IMR-90 (cell line): ENCODE data around the gene USH1G. TPM values are rescaled to one million over a fixed set of nuclear protein-coding genes. Genes with fewer than 3 reads are reported as not detected.

ENCODE experiments used
- ATAC-seq: fragments of 200-7000 bp; cut with Tn5 transposase; 2 replicates; pipeline ENCODE4 v1.9.1; 2020; ENCODE audit warnings: low read depth, mild to moderate bottlenecking, moderate library complexity
- BruUV-seq: library from RNA; stranded (reverse); fragments of 400-500 nt; replicated peaks from 2 replicates; lab custom pipeline; 2021; lab: Mats Ljungman, UMichigan
- CTCF ChIA-PET: fragments of 300-600 bp; formaldehyde crosslinking; extraction: SDS; loops from one replicate; lab custom pipeline; 2021; ENCODE audit warnings: antibody characterized with exemption; lab: Yijun Ruan, JAX
- POLR2A ChIA-PET: fragments of 300-600 bp; sonication (Branson Sonifier 250); formaldehyde crosslinking; loops from one replicate; lab custom pipeline; 2022; ENCODE audit warnings: antibody characterized with exemption; ENCODE audit not compliant: unreplicated experiment; lab: Charles Lee
- DNase-seq: peaks from one replicate; pipeline ENCODE4 v3.0.0; 2013
- H2AFZ ChIP-seq: replicated peaks from 2 replicates; pipeline ENCODE3; 2013; ENCODE audit warnings: low read length, mild to moderate bottlenecking; ENCODE audit not compliant: poor library complexity
- H2AK5ac ChIP-seq: 2 replicates; pipeline ENCODE4 v1.6.1; 2013; ENCODE audit warnings: low read depth, low read length, inconsistent platforms
- H2AK9ac ChIP-seq: replicated peaks from 2 replicates; pipeline ENCODE3; 2013; ENCODE audit warnings: mild to moderate bottlenecking, low read depth, low read length, moderate library complexity; ENCODE audit not compliant: poor library complexity
- H2BK120ac ChIP-seq: 2 replicates; pipeline ENCODE4 v1.6.1; 2013; ENCODE audit warnings: low read depth, low read length, inconsistent platforms
- H2BK15ac ChIP-seq: 3 replicates; pipeline ENCODE4 v1.6.1; 2013; ENCODE audit warnings: low read depth, low read length, inconsistent platforms
- H2BK20ac ChIP-seq: 2 replicates; pipeline ENCODE4 v1.6.1; 2013; ENCODE audit warnings: low read depth, mild to moderate bottlenecking, inconsistent platforms, low read length, moderate library complexity
- H2BK5ac ChIP-seq: 2 replicates; pipeline ENCODE4 v1.6.1; 2013; ENCODE audit warnings: mild to moderate bottlenecking, low read depth, low read length, inconsistent platforms; ENCODE audit not compliant: poor library complexity, severe bottlenecking
- H3K14ac ChIP-seq: replicated peaks from 2 replicates; pipeline ENCODE4 v1.6.1; 2013; ENCODE audit warnings: low read depth, low read length, inconsistent platforms
- H3K18ac ChIP-seq: 2 replicates; pipeline ENCODE4 v1.6.1; 2013; ENCODE audit warnings: low read depth, low read length, control low read depth
- H3K23ac ChIP-seq: 2 replicates; pipeline ENCODE4 v1.6.1; 2013; ENCODE audit warnings: low read depth, low read length, inconsistent platforms
- H3K27ac ChIP-seq: 2 replicates; pipeline ENCODE4 v1.5.1; 2013; ENCODE audit warnings: mild to moderate bottlenecking, control low read depth, low read length; ENCODE audit not compliant: insufficient read depth
- H3K27me3 ChIP-seq: 2 replicates; pipeline ENCODE4 v1.6.1; 2013; ENCODE audit warnings: low read length; ENCODE audit not compliant: control insufficient read depth, insufficient read depth
- H3K36me3 ChIP-seq: 2 replicates; pipeline ENCODE4 v1.6.1; 2013; ENCODE audit warnings: low read length, mixed read lengths; ENCODE audit not compliant: control insufficient read depth, insufficient read depth
- H3K4ac ChIP-seq: 2 replicates; pipeline ENCODE4 v1.6.1; 2013; ENCODE audit warnings: low read depth, low read length, inconsistent platforms
- H3K4me1 ChIP-seq: 2 replicates; pipeline ENCODE4 v1.6.1; 2013; ENCODE audit warnings: low read length, mixed read lengths; ENCODE audit not compliant: control insufficient read depth, insufficient read depth
- H3K4me2 ChIP-seq: 2 replicates; pipeline ENCODE4 v1.6.1; 2013; ENCODE audit warnings: low read depth, mild to moderate bottlenecking, control low read depth, low read length, moderate library complexity
- H3K4me3 ChIP-seq: 2 replicates; pipeline ENCODE4 v1.5.1; 2013; ENCODE audit warnings: low read depth, mild to moderate bottlenecking, control low read depth, low read length, moderate library complexity; ENCODE audit not compliant: insufficient read depth
- H3K56ac ChIP-seq: 2 replicates; pipeline ENCODE4 v1.6.1; 2013; ENCODE audit warnings: low read length, inconsistent platforms; ENCODE audit not compliant: insufficient read depth; ENCODE audit errors: extremely low read depth
- H3K79me1 ChIP-seq, 2 experiments: 2 replicates each; pipeline ENCODE4 v1.6.1; 2013; ENCODE audit warnings: low read length in 2 of 2, inconsistent platforms in 1 of 2, low read depth in 1 of 2
- H3K9ac ChIP-seq: 2 replicates; pipeline ENCODE4 v1.6.1; 2013; ENCODE audit warnings: low read depth, low read length, control low read depth
- H3K9me1 ChIP-seq: 2 replicates; pipeline ENCODE4 v1.6.1; 2013; ENCODE audit warnings: low read length, inconsistent platforms; ENCODE audit not compliant: insufficient read depth
- H3K9me3 ChIP-seq: 2 replicates; pipeline ENCODE4 v1.6.1; 2013; ENCODE audit warnings: low read length; ENCODE audit not compliant: control insufficient read depth, insufficient read depth
- H4K20me1 ChIP-seq: 2 replicates; pipeline ENCODE4 v1.6.1; 2013; ENCODE audit warnings: low read length, inconsistent platforms; ENCODE audit not compliant: insufficient read depth
- H4K5ac ChIP-seq: 2 replicates; pipeline ENCODE4 v1.6.1; 2013; ENCODE audit warnings: mild to moderate bottlenecking, low read depth, low read length, control low read depth
- H4K8ac ChIP-seq, 2 experiments: 2 replicates each; pipeline ENCODE4 v1.6.1; 2013; ENCODE audit warnings: low read depth in 2 of 2, low read length in 2 of 2, control low read depth in 1 of 2, inconsistent platforms in 1 of 2
- H4K91ac ChIP-seq: 2 replicates; pipeline ENCODE4 v1.6.1; 2013; ENCODE audit warnings: low read depth, low read length, inconsistent platforms; ENCODE audit not compliant: insufficient read depth
- BHLHE40 ChIP-seq: fragments of 150-350 bp; IDR thresholded peaks from 2 replicates; pipeline ENCODE4 v1.6.1; 2016; ENCODE audit warnings: mild to moderate bottlenecking, low read depth, low read length
- CEBPB ChIP-seq: IDR thresholded peaks from 2 replicates; pipeline ENCODE4 v1.6.1; 2012; ENCODE audit warnings: low read depth, low read length, improper control_type of control experiment
- ELK1 ChIP-seq: fragments of 150-350 bp; IDR thresholded peaks from 2 replicates; pipeline ENCODE4 v1.6.1; 2016; ENCODE audit warnings: low read depth, mild to moderate bottlenecking, low read length, moderate library complexity, borderline replicate concordance
- FOS ChIP-seq: fragments of 150-350 bp; IDR thresholded peaks from 2 replicates; pipeline ENCODE4 v1.6.1; 2016; ENCODE audit warnings: low read depth, low read length
- MAFK ChIP-seq: IDR thresholded peaks from 2 replicates; pipeline ENCODE4 v1.6.1; 2012; ENCODE audit warnings: low read depth, low read length, improper control_type of control experiment
- MAZ ChIP-seq: IDR thresholded peaks from 2 replicates; pipeline ENCODE4 v1.6.1; 2012; ENCODE audit warnings: low read depth, mild to moderate bottlenecking, low read length, improper control_type of control experiment, moderate library complexity, borderline replicate concordance
- NFE2L2 ChIP-seq: fragments of 150-350 bp; IDR thresholded peaks from 2 replicates; pipeline ENCODE4 v1.6.1; 2016; ENCODE audit warnings: low read depth, mild to moderate bottlenecking, low read length
- POLR2A ChIP-seq: IDR thresholded peaks from 2 replicates; pipeline ENCODE4 v1.6.1; 2012; ENCODE audit warnings: mild to moderate bottlenecking, low read depth, low read length
- RAD21 ChIP-seq: IDR thresholded peaks from 2 replicates; pipeline ENCODE4 v1.6.1; 2012; ENCODE audit warnings: low read length, improper control_type of control experiment
- RCOR1 ChIP-seq: IDR thresholded peaks from 2 replicates; pipeline ENCODE4 v1.6.1; 2012; ENCODE audit warnings: mild to moderate bottlenecking, low read length, improper control_type of control experiment; ENCODE audit not compliant: insufficient replicate concordance
- RFX5 ChIP-seq: IDR thresholded peaks from 2 replicates; pipeline ENCODE4 v1.8.0; 2012; ENCODE audit warnings: low read depth, mild to moderate bottlenecking, low read length, moderate library complexity
- SMC3 ChIP-seq: fragments of 150-350 bp; IDR thresholded peaks from 2 replicates; pipeline ENCODE4 v1.6.1; 2016; ENCODE audit warnings: low read depth, mild to moderate bottlenecking, antibody characterized with exemption, low read length, moderate library complexity
- WGBS, 2 experiments: methylation state at CpG; one replicate each; pipeline versions ENCODE4 v1.1.5 to v1.1.7; 2013; ENCODE audit warnings: missing lambda C conversion rate in 2 of 2; ENCODE audit not compliant: insufficient read length in 1 of 2; ENCODE audit errors: extremely low coverage in 2 of 2; 5-methylcytosine and 5-hydroxymethylcytosine counted together
- dilution Hi-C: fragments of 300-500 bp; cut with HindIII; formaldehyde crosslinking; loops from one replicate; pipeline ENCODE4 v1.14.3; 2018; ENCODE audit warnings: low sequenced_read_pairs; ENCODE audit not compliant: unreplicated experiment
- in situ Hi-C: fragments of 300-500 bp; cut with MboI; formaldehyde crosslinking; loops from 3 replicates; pipeline ENCODE4 v1.14.3; 2019; ENCODE audit warnings: low sequenced_read_pairs, inconsistent platforms, mixed read lengths
- intact Hi-C: fragments of 100-400 bp; cut with micrococcal nuclease; formaldehyde crosslinking; loops from 2 replicates; pipeline ENCODE4 v1.10.0; 2022
- polyA plus RNA-seq, 3 experiments: library from polyadenylated mRNA; depleted of rRNA; stranded (reverse); fragments of >200 nt; gene quantifications; 2 replicates each; pipeline ENCODE4 v1.2.3, GENCODE V29; 2012; ENCODE audit warnings: low replicate concordance in 1 of 3
- total RNA-seq: library from RNA; depleted of rRNA; stranded (reverse); fragments of >200 nt; gene quantifications from 2 replicates; pipeline ENCODE4 v1.2.3, GENCODE V29; 2012
- TF ChIP-seq, protein P1 (sequence below): fragments of 150-350 bp; IDR thresholded peaks from 2 replicates; pipeline ENCODE4 v1.6.1; 2017; ENCODE audit warnings: mild to moderate bottlenecking, antibody characterized with exemption, low read length, low read depth
- TF ChIP-seq, protein P2 (sequence below): conservative IDR thresholded peaks from 2 replicates; pipeline ENCODE4 v1.5.1; 2012; ENCODE audit warnings: mild to moderate bottlenecking, low read depth, low read length, improper control_type of control experiment

USH1G gene
- total and polyA plus RNA-seq, 2 of the 4 experiments (the other 2 are of a cell fraction): not detected

DNA sequence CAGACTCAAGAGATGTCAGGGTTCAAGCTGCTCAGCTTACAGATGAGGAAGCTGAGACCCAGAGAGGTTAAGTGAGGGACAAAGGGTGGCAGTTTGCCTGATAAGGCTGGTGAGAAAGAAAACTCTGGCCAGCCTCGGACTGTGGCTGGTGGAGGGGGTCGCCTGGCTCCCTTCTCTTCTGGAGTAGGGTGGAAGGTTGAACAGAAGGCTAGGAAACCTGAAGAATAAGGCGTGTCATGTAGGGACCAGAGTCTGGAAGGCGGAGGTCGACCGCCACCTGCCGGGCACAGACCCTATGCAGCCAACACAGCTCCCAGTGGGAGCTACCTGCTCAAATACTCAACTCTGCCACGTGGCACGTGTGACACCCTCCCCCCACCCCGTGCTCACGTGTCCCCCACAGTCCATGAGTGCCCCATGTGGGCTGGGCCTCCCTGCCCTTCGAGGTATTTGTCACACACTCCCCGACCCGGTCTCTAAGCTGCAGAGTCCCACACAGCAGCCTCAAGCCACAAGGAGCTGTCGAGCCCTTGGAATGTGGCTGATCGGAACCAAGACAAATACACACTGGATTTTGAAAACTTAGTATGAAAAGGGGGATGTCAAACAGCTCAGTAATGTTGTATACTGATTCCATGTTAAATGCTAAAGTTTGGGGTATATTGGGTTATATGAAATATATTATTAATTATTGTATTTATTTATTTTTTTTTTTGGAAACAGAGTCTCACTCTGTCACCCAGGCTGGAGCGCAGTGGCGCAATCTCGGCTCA, 37.7 kb upstream of the USH1G start:
- intact Hi-C loops (loop anchor here (1.0 to 5.0 kb wide), 4 partner anchors 52 to 241 kb away; partner anchors contain the start of genes ATP5PD, KCTD2 and MRPL58), in situ Hi-C loops (loop anchor here (10.0 kb wide), 1 partner anchor 244 kb away; the partner anchor contains the start of gene NUP85), dilution Hi-C loops (no loop called here)
- H4K8ac ChIP-seq: no peak overlapping the region
- no peak overlapping the region for H3K4me3 ChIP-seq
- ChIA-PET CTCF (interaction anchor here (0.6 to 2.4 kb wide), 12 partner anchors 9 to 241 kb away, joined by 3 to 9 read pairs (median 4); partner anchors contain the start of genes CDR2L, FDXR and MRPL58), POLR2A (no interaction called here)
- H2BK20ac ChIP-seq: no peak overlapping the region
- H4K20me1 ChIP-seq: no peaks in the 10 kb centered on the region
- BruUV-seq: no TSS peak
- H3K9me3 ChIP-seq: no peaks in the 10 kb centered on the region
- peak overlapping the region; percentile 90 for H2AK9ac ChIP-seq
- 0 out of 2 replicates have a peak, but pooled peaks cover 1% of the 10 kb centered on the region for H3K4me1 ChIP-seq
- ATAC-seq (peak; percentile 21; the same call in 1 of the 2 replicates), DNase-seq (peak; percentile 30)
- no peak overlapping the region for H3K4me2 ChIP-seq
- H3K27me3 ChIP-seq: peaks cover 12% of the 10 kb centered on the region
- H3K79me1 ChIP-seq: no peaks in the 10 kb centered on the region
- no peak overlapping the region for H2BK15ac ChIP-seq
- no peak overlapping the region for H3K56ac ChIP-seq
- H3K4ac ChIP-seq: no peak overlapping the region
- H3K36me3 ChIP-seq: no peaks in the 10 kb centered on the region
- no peaks in the 10 kb centered on the region for H3K9me1 ChIP-seq
- H2BK5ac ChIP-seq: no peak overlapping the region
- 45% methylated on average over 5 of the region's 19 CpGs; no CpG with 5 or more reads in 1 of the 2 experiments for WGBS, 2 experiments
- no peak overlapping the region for H3K27ac ChIP-seq
- H3K18ac ChIP-seq: no peak overlapping the region
- peak overlapping the region; percentile 83 for H2AFZ ChIP-seq
- no peak overlapping the region for H2AK5ac ChIP-seq
- H3K14ac ChIP-seq: no peak overlapping the region
- H4K5ac ChIP-seq: no peak overlapping the region
- no peak overlapping the region for H3K9ac ChIP-seq
- H2BK120ac ChIP-seq: no peak overlapping the region
- no peak overlapping the region for H4K91ac ChIP-seq
- H3K23ac ChIP-seq: no peak overlapping the region; the same call in 1 of the 2 replicates
- TF ChIP-seq MAZ (no peak), RAD21 (peak; percentile 37; the same call in 1 of the 2 replicates), SMC3 (peak; percentile 28), RFX5 (no peak), FOS (no peak), POLR2A (no peak), BHLHE40 (peak; percentile 92), NFE2L2 (no peak), RCOR1 (no peak), ELK1 (no peak), MAFK (no peak), CEBPB (no peak)
- TF ChIP-seq, protein P1, sequence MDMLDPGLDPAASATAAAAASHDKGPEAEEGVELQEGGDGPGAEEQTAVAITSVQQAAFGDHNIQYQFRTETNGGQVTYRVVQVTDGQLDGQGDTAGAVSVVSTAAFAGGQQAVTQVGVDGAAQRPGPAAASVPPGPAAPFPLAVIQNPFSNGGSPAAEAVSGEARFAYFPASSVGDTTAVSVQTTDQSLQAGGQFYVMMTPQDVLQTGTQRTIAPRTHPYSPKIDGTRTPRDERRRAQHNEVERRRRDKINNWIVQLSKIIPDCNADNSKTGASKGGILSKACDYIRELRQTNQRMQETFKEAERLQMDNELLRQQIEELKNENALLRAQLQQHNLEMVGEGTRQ: peak; percentile 76; the same call in 1 of the 2 replicates
- TF ChIP-seq, protein P2, sequence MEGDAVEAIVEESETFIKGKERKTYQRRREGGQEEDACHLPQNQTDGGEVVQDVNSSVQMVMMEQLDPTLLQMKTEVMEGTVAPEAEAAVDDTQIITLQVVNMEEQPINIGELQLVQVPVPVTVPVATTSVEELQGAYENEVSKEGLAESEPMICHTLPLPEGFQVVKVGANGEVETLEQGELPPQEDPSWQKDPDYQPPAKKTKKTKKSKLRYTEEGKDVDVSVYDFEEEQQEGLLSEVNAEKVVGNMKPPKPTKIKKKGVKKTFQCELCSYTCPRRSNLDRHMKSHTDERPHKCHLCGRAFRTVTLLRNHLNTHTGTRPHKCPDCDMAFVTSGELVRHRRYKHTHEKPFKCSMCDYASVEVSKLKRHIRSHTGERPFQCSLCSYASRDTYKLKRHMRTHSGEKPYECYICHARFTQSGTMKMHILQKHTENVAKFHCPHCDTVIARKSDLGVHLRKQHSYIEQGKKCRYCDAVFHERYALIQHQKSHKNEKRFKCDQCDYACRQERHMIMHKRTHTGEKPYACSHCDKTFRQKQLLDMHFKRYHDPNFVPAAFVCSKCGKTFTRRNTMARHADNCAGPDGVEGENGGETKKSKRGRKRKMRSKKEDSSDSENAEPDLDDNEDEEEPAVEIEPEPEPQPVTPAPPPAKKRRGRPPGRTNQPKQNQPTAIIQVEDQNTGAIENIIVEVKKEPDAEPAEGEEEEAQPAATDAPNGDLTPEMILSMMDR: peak; percentile 47
